Natural killer cell (primary cell): ENCODE measurements around the gene SERPINE1. TPM values are rescaled to one million over a fixed set of nuclear protein-coding genes. Genes with fewer than 3 reads are reported as not detected.
A peak's percentile ranks its signal among the peaks of the same experiment; 100 is the strongest.

Experiments
- ATAC-seq, 3 donors: fragments of 150-1000 bp in 2 of 3; fragments of 200-7000 bp in 1 of 3; cut with Tn5 transposase; 1 replicate in 1 of 3; 2 replicates in 2 of 3; pipeline ENCODE4 v1.10.0; 2021; ENCODE audit warnings: mild to moderate bottlenecking in 2 of 3, moderate library complexity in 2 of 3
- DNase-seq, 2 donors: peaks; one replicate each; pipeline versions ENCODE4 v3.0.0 to v3.0.0-alpha.2; 2013 to 2021; ENCODE audit warnings: mixed read lengths in 1 of 2
- H3K27ac ChIP-seq: one replicate; pipeline ENCODE4 v1.5.1; 2013; ENCODE audit warnings: mild to moderate bottlenecking, low read length
- H3K27me3 ChIP-seq: one replicate; pipeline ENCODE4 v1.6.1; 2013; ENCODE audit warnings: low read length; ENCODE audit not compliant: control insufficient read depth, insufficient read depth
- H3K36me3 ChIP-seq: one replicate; pipeline ENCODE4 v1.6.1; 2013; ENCODE audit warnings: low read length; ENCODE audit not compliant: control insufficient read depth, insufficient read depth
- H3K4me1 ChIP-seq: one replicate; pipeline ENCODE4 v1.6.1; 2013; ENCODE audit warnings: low read length; ENCODE audit not compliant: control insufficient read depth, insufficient read depth
- H3K4me3 ChIP-seq: one replicate; pipeline ENCODE4 v1.5.1; 2013; ENCODE audit warnings: low read length
- H3K9me3 ChIP-seq: one replicate; pipeline ENCODE4 v1.6.1; 2013; ENCODE audit warnings: low read length; ENCODE audit not compliant: control insufficient read depth, insufficient read depth
- H3K27ac Mint-ChIP-seq, 2 donors: one replicate each; pipeline ENCODE4 v1.8.0; 2022; ENCODE audit warnings: mild to moderate bottlenecking in 2 of 2, mixed read lengths in 2 of 2, moderate library complexity in 1 of 2
- H3K27me3 Mint-ChIP-seq, 2 donors: one replicate each; pipeline ENCODE4 v1.8.0; 2022; ENCODE audit warnings: low read depth in 2 of 2, mixed read lengths in 2 of 2
- H3K36me3 Mint-ChIP-seq: one replicate; pipeline ENCODE4 v1.8.0; 2022; ENCODE audit warnings: mixed read lengths
- H3K4me1 Mint-ChIP-seq, 2 donors: one replicate each; pipeline ENCODE4 v1.8.0; 2022; ENCODE audit warnings: mixed read lengths in 2 of 2
- H3K4me3 Mint-ChIP-seq: one replicate; pipeline ENCODE4 v1.8.0; 2022; ENCODE audit warnings: mild to moderate bottlenecking, moderate library complexity, mixed read lengths
- H3K9me3 Mint-ChIP-seq, 2 donors: one replicate each; pipeline ENCODE4 v1.8.0; 2022; ENCODE audit warnings: mixed read lengths in 2 of 2
- CTCF ChIP-seq: fragments of 200-600 bp; IDR thresholded peaks from one replicate; pipeline ENCODE4 v1.8.0; 2022; ENCODE audit warnings: antibody characterized with exemption
- WGBS: methylation state at CpG from one replicate; pipeline ENCODE4 v1.1.7; 2013; ENCODE audit warnings: missing lambda C conversion rate; ENCODE audit not compliant: insufficient coverage; 5-methylcytosine and 5-hydroxymethylcytosine counted together
- intact Hi-C: fragments of 100-400 bp; cut with micrococcal nuclease; formaldehyde crosslinking; loops from one replicate; pipeline ENCODE4 v1.14.2; 2022
- total RNA-seq, 4 donors: library from RNA; stranded (reverse); fragments of 120-200 nt in 1 of 4; gene quantifications; one replicate each; pipeline versions ENCODE4 v1.2.3 to v1.2.4, GENCODE V29; 2013 to 2022

Gene SERPINE1
- total RNA-seq, 3 donors from 2014 or later (not counting 1 experiment from before 2014, with no cell fraction given) = 0.48 to 5.5 (median 1.1) TPM

GRCh38 chr7:101084865-101085161 is 42.1 kb upstream of the SERPINE1 start:
- H3K36me3 ChIP-seq = peaks cover 23% of the 10 kb centered on the region
- peaks cover 43% of the 10 kb centered on the region for H3K4me1 ChIP-seq
- H3K9me3 Mint-ChIP-seq = no peaks in the 10 kb centered on the region
- H3K27me3 Mint-ChIP-seq = no peaks in the 10 kb centered on the region
- ATAC-seq (no peak), DNase-seq (no peak)
- 63% methylated on average over 5 of the region's 5 CpGs for WGBS
- TF ChIP-seq CTCF = no peak
- H3K27me3 ChIP-seq = no peaks in the 10 kb centered on the region
- H3K36me3 Mint-ChIP-seq = no peaks in the 10 kb centered on the region
- peak overlapping the region; percentile 92 for H3K27ac ChIP-seq
- H3K27ac Mint-ChIP-seq = peak overlapping the region; percentile 90 to 99
- intact Hi-C loops = no loop called here
- H3K9me3 ChIP-seq = no peaks in the 10 kb centered on the region
- H3K4me1 Mint-ChIP-seq = peaks cover 21 to 41% of the 10 kb centered on the region in 2 donors
- H3K4me3 Mint-ChIP-seq = peak overlapping the region; percentile 89
- H3K4me3 ChIP-seq = peak overlapping the region; percentile 93

GRCh38 chr7:101085162-101085964 is 41.5 kb upstream of the SERPINE1 start, which contains the start of gene TRIM56:
TSS of gene TRIM56 (plus strand) at chr7:101085481. CDS start at chr7:101087313, 1,832 bp downstream.
- Histone ChIP-seq H3K27me3 (no peaks in the 10 kb centered on the region), H3K4me1 (peaks cover 49% of the 10 kb centered on the region)

GRCh38 chr7:101087334-101088068 is 39.4 kb upstream of the SERPINE1 start:
- no peaks in the 10 kb centered on the region for H3K27me3 Mint-ChIP-seq
- H3K9me3 Mint-ChIP-seq = no peaks in the 10 kb centered on the region
- Histone ChIP-seq H3K9me3 (no peaks in the 10 kb centered on the region), H3K4me1 (peaks cover 57% of the 10 kb centered on the region), H3K4me3 (no peak overlapping the region), H3K27ac (no peak overlapping the region), H3K36me3 (peaks cover 29% of the 10 kb centered on the region), H3K27me3 (no peaks in the 10 kb centered on the region)
- peaks cover 37 to 57% of the 10 kb centered on the region in 2 donors for H3K4me1 Mint-ChIP-seq
- peak overlapping the region; percentile 90 to 99 for H3K27ac Mint-ChIP-seq
- intact Hi-C loops = no loop called here
- DNase-seq = no peak
- no peaks in the 10 kb centered on the region for H3K36me3 Mint-ChIP-seq
- TF ChIP-seq CTCF = no peak
- 97% methylated on average over 45 of the region's 45 CpGs for WGBS
- ATAC-seq = no peak
- peak overlapping the region; percentile 37 for H3K4me3 Mint-ChIP-seq

More at GRCh38 chr7:101085162-101085964, 41.5 kb upstream of the SERPINE1 start, which contains the start of gene TRIM56:
- H3K27ac ChIP-seq = peak within 1 kb of the TSS; percentile 92
- Mint-ChIP-seq H3K4me3 (peak within 1 kb of the TSS; percentile 89), H3K9me3 (no peaks in the 10 kb centered on the region), H3K4me1 (peaks cover 27 to 46% of the 10 kb centered on the region in 2 donors), H3K36me3 (no peaks in the 10 kb centered on the region), H3K27me3 (no peaks in the 10 kb centered on the region), H3K27ac (peak within 1 kb of the TSS; percentile 90 to 99)
- WGBS = under 1% methylated on average over 26 of the region's 26 CpGs
- H3K4me3 ChIP-seq = peak within 1 kb of the TSS; percentile 93
- no peak for TF ChIP-seq CTCF
- intact Hi-C loops = no loop called here
- peak; percentile 93 to 96 (median 95) for ATAC-seq
- H3K9me3 ChIP-seq = no peaks in the 10 kb centered on the region
- H3K36me3 ChIP-seq = peaks cover 24% of the 10 kb centered on the region
- peak; percentile 73 to 88 for DNase-seq
